Activated CD4-positive, alpha-beta T cell treated with anti-CD3 and anti-CD28 coated beads for 36 hours (primary cell): ENCODE results near the gene GAPDHS. TPM values are rescaled to one million over a fixed set of nuclear protein-coding genes. Genes with fewer than 3 reads are reported as not detected.

Experiments used
- ATAC-seq: fragments of 200-7000 bp; cut with Tn5 transposase; one replicate; pipeline ENCODE4 v1.10.0; 2021; ENCODE audit warnings: mild to moderate bottlenecking, moderate library complexity
- CTCF ChIA-PET: fragments of 350-600 bp; sonication (Branson Sonifier 250); formaldehyde crosslinking; loops from one replicate; lab custom pipeline; 2021; ENCODE audit warnings: antibody characterized with exemption; lab: Charles Lee
- POLR2A ChIA-PET: fragments of 350-600 bp; sonication (Branson Sonifier 250); formaldehyde crosslinking; loops from one replicate; lab custom pipeline; 2021; ENCODE audit warnings: antibody characterized with exemption, inconsistent platforms; lab: Charles Lee
- DNase-seq: peaks from one replicate; pipeline ENCODE4 v3.0.0-alpha.2; 2020
- H3K27ac Mint-ChIP-seq: one replicate; pipeline ENCODE4 v1.8.0; 2021; ENCODE audit warnings: mixed read lengths
- H3K27me3 Mint-ChIP-seq: one replicate; pipeline ENCODE4 v1.8.0; 2021; ENCODE audit warnings: mixed read lengths
- H3K36me3 Mint-ChIP-seq: one replicate; pipeline ENCODE4 v1.8.0; 2021; ENCODE audit warnings: low read depth, mixed read lengths
- H3K4me1 Mint-ChIP-seq: one replicate; pipeline ENCODE4 v1.8.0; 2021; ENCODE audit warnings: mixed read lengths
- H3K4me3 Mint-ChIP-seq: one replicate; pipeline ENCODE4 v1.8.0; 2021; ENCODE audit warnings: mild to moderate bottlenecking, moderate library complexity, mixed read lengths
- H3K9me3 Mint-ChIP-seq: one replicate; pipeline ENCODE4 v1.8.0; 2021; ENCODE audit warnings: low read depth, mixed read lengths
- intact Hi-C, 2 experiments: fragments of 100-400 bp; cut with DNase I in 1 of 2; cut with micrococcal nuclease in 1 of 2; formaldehyde crosslinking; loops; one replicate each; pipeline versions ENCODE4 v1.14.2 to v1.15.1; 2022 to 2024; cut with DNase I, micrococcal nuclease
- total RNA-seq, 2 experiments: library from RNA; stranded (reverse); gene quantifications; one replicate each; pipeline ENCODE4 v1.2.3, GENCODE V29; 2021

Gene GAPDHS
- total RNA-seq, 2 experiments from 2014 or later, result not detected

GRCh38 chr19:35559781-35560180 is 26.5 kb downstream of the GAPDHS start:
- Mint-ChIP-seq H3K36me3 (no peaks in the 10 kb centered on the region), H3K4me1 (peaks cover 8% of the 10 kb centered on the region)

GRCh38 chr19:35560271-35560670 is 27.0 kb downstream of the GAPDHS start:
- no peaks in the 10 kb centered on the region for H3K36me3 Mint-ChIP-seq
- H3K9me3 Mint-ChIP-seq, result no peaks in the 10 kb centered on the region
- H3K4me1 Mint-ChIP-seq, result peaks cover 8% of the 10 kb centered on the region
- no peak for ATAC-seq
- peaks cover 45% of the 10 kb centered on the region for H3K27me3 Mint-ChIP-seq
- CTCF ChIA-PET, result interaction anchor here (0.7 to 3.0 kb wide), 2 partner anchors 11 to 91 kb away, joined by 3 to 18 read pairs; no protein-coding TSS in a partner anchor
- H3K4me3 Mint-ChIP-seq, result no peak overlapping the region
- H3K27ac Mint-ChIP-seq, result no peak overlapping the region
- POLR2A ChIA-PET, result no interaction called here
- intact Hi-C loops, result no loop called here
- no peak for DNase-seq

More at GRCh38 chr19:35559781-35560180, 26.5 kb downstream of the GAPDHS start:
- DNase-seq (no peak), ATAC-seq (no peak)
- H3K27me3 Mint-ChIP-seq, result peaks cover 44% of the 10 kb centered on the region
- ChIA-PET CTCF (interaction anchor here (3.0 kb wide), 1 partner anchor 11 kb away, joined by 18 read pairs; no protein-coding TSS in a partner anchor), POLR2A (no interaction called here)
- H3K4me3 Mint-ChIP-seq, result no peak overlapping the region
- no peak overlapping the region for H3K27ac Mint-ChIP-seq
- H3K9me3 Mint-ChIP-seq, result no peaks in the 10 kb centered on the region
- intact Hi-C loops, result no loop called here

GRCh38 chr19:35560677-35561076 is 27.4 kb downstream of the GAPDHS start:
- no peaks in the 10 kb centered on the region for H3K9me3 Mint-ChIP-seq
- no peak overlapping the region for H3K4me3 Mint-ChIP-seq
- POLR2A ChIA-PET, result no interaction called here
- peaks cover 48% of the 10 kb centered on the region for H3K27me3 Mint-ChIP-seq
- no peak overlapping the region for H3K27ac Mint-ChIP-seq
- ATAC-seq (no peak), DNase-seq (no peak)
- intact Hi-C loops, result no loop called here
- no peaks in the 10 kb centered on the region for H3K36me3 Mint-ChIP-seq
- peaks cover 8% of the 10 kb centered on the region for H3K4me1 Mint-ChIP-seq
- CTCF ChIA-PET, result interaction anchor here (0.6 to 0.7 kb wide), 3 partner anchors 41 to 91 kb away, joined by 3 to 4 read pairs (median 4); no protein-coding TSS in a partner anchor

GRCh38 chr19:35561436-35561835 is 28.2 kb downstream of the GAPDHS start:
- no peaks in the 10 kb centered on the region for H3K9me3 Mint-ChIP-seq
- DNase-seq (no peak), ATAC-seq (no peak)
- no peak overlapping the region for H3K27ac Mint-ChIP-seq
- H3K36me3 Mint-ChIP-seq, result no peaks in the 10 kb centered on the region
- peaks cover 8% of the 10 kb centered on the region for H3K4me1 Mint-ChIP-seq
- intact Hi-C loops, result no loop called here
- H3K27me3 Mint-ChIP-seq, result peaks cover 48% of the 10 kb centered on the region
- no peak overlapping the region for H3K4me3 Mint-ChIP-seq
- ChIA-PET POLR2A (no interaction called here), CTCF (interaction anchor here (0.6 kb wide), 1 partner anchor 40 kb away, joined by 4 read pairs; no protein-coding TSS in a partner anchor)

GRCh38 chr19:35562336-35562735 is 29.1 kb downstream of the GAPDHS start:
- Mint-ChIP-seq H3K9me3 (no peaks in the 10 kb centered on the region), H3K36me3 (no peaks in the 10 kb centered on the region), H3K27me3 (peaks cover 49% of the 10 kb centered on the region), H3K4me3 (no peak overlapping the region), H3K4me1 (peaks cover 5% of the 10 kb centered on the region), H3K27ac (no peak overlapping the region)
- DNase-seq (no peak), ATAC-seq (no peak)
- intact Hi-C loops, result no loop called here
- ChIA-PET POLR2A (no interaction called here), CTCF (interaction anchor here (1.2 kb wide), 1 partner anchor 20 kb away, joined by 3 read pairs; no protein-coding TSS in a partner anchor)

- H3K27ac Mint-ChIP-seq, result no peak overlapping the region
- no peaks in the 10 kb centered on the region for H3K9me3 Mint-ChIP-seq
- peaks cover 48% of the 10 kb centered on the region for H3K27me3 Mint-ChIP-seq
- ATAC-seq, result no peak
- DNase-seq, result no peak
- no peaks in the 10 kb centered on the region for H3K36me3 Mint-ChIP-seq
- intact Hi-C loops, result no loop called here
- CTCF ChIA-PET, result interaction anchor here (0.5 to 1.2 kb wide), 2 partner anchors 19 to 27 kb away, joined by 3 read pairs; no protein-coding TSS in a partner anchor
- no peak overlapping the region for H3K4me3 Mint-ChIP-seq
- POLR2A ChIA-PET, result no interaction called here
- H3K4me1 Mint-ChIP-seq, result peaks cover 5% of the 10 kb centered on the region
These were observed 29.5 kb downstream of the GAPDHS start for GRCh38 chr19:35562776-35563175.

- ChIA-PET POLR2A (no interaction called here), CTCF (interaction anchor here (0.5 to 1.2 kb wide), 3 partner anchors 15 to 26 kb away, joined by 3 read pairs; no protein-coding TSS in a partner anchor)
- no peak for DNase-seq
- Mint-ChIP-seq H3K4me3 (no peak within 1 kb of the TSS), H3K36me3 (no peaks in the 10 kb centered on the region), H3K4me1 (peaks cover 3% of the 10 kb centered on the region), H3K27ac (no peak within 1 kb of the TSS), H3K27me3 (peaks cover 48% of the 10 kb centered on the region), H3K9me3 (no peaks in the 10 kb centered on the region)
- no peak for ATAC-seq
- intact Hi-C loops, result no loop called here
These were observed 30.1 kb downstream of the GAPDHS start, which contains the start of gene ATP4A for GRCh38 chr19:35563207-35563829. Gene ATP4A, minus strand, starts transcription at chr19:35563658. Its CDS starts 29 bp downstream, at chr19:35563629.

GRCh38 chr19:35565016-35565856 is 32.0 kb downstream of the GAPDHS start:
- POLR2A ChIA-PET, result no interaction called here
- no peaks in the 10 kb centered on the region for H3K4me1 Mint-ChIP-seq
- H3K9me3 Mint-ChIP-seq, result no peaks in the 10 kb centered on the region
- DNase-seq (no peak), ATAC-seq (no peak)
- no peak overlapping the region for H3K27ac Mint-ChIP-seq
- H3K27me3 Mint-ChIP-seq, result peaks cover 39% of the 10 kb centered on the region
- no peak overlapping the region for H3K4me3 Mint-ChIP-seq
- CTCF ChIA-PET, result interaction anchor here (1.0 kb wide), 1 partner anchor 9 kb away, joined by 4 read pairs; no protein-coding TSS in a partner anchor
- intact Hi-C loops, result no loop called here
- no peaks in the 10 kb centered on the region for H3K36me3 Mint-ChIP-seq

- H3K27ac Mint-ChIP-seq, result no peak overlapping the region
- no peaks in the 10 kb centered on the region for H3K9me3 Mint-ChIP-seq
- H3K4me3 Mint-ChIP-seq, result no peak overlapping the region
- intact Hi-C loops, result no loop called here
- ATAC-seq (no peak), DNase-seq (no peak)
- ChIA-PET POLR2A (no interaction called here), CTCF (no interaction called here)
- H3K36me3 Mint-ChIP-seq, result no peaks in the 10 kb centered on the region
- no peaks in the 10 kb centered on the region for H3K4me1 Mint-ChIP-seq
- H3K27me3 Mint-ChIP-seq, result peaks cover 35% of the 10 kb centered on the region
These were observed 33.5 kb downstream of the GAPDHS start for GRCh38 chr19:35566738-35567137.

- CTCF ChIA-PET, result no interaction called here
- Mint-ChIP-seq H3K36me3 (no peaks in the 10 kb centered on the region), H3K4me3 (no peak overlapping the region), H3K4me1 (no peaks in the 10 kb centered on the region), H3K27me3 (peaks cover 25% of the 10 kb centered on the region), H3K27ac (no peak overlapping the region), H3K9me3 (no peaks in the 10 kb centered on the region)
- DNase-seq (no peak), ATAC-seq (no peak)
- POLR2A ChIA-PET, result no interaction called here
- intact Hi-C loops, result no loop called here
These were observed 36.1 kb downstream of the GAPDHS start for GRCh38 chr19:35569281-35569781.

GRCh38 chr19:35571406-35571965 is 38.2 kb downstream of the GAPDHS start:
- ChIA-PET POLR2A (no interaction called here), CTCF (no interaction called here)
- ATAC-seq (peak; percentile 55), DNase-seq (no peak)
- Mint-ChIP-seq H3K27me3 (peaks cover 20% of the 10 kb centered on the region), H3K27ac (no peak overlapping the region), H3K36me3 (peaks cover 13% of the 10 kb centered on the region), H3K9me3 (peaks cover 11% of the 10 kb centered on the region), H3K4me1 (no peaks in the 10 kb centered on the region), H3K4me3 (no peak overlapping the region)
- intact Hi-C loops, result no loop called here
